Stimulated activated CD4-positive, alpha-beta T cell treated with anti-CD3 and anti-CD28 coated beads, Interleukin-2, amount 100 ng/mL, for 24 hours (primary cell): ENCODE results near the gene EMC8.
"Not testable (repeated sequence)": the region's sequence is repeated elsewhere in the genome, so short reads cannot be mapped to it uniquely, and the experiment has no call there.

Source experiments
- DNase-seq, 2 donors: peaks; one replicate each; pipeline ENCODE4 v3.0.0-alpha.2; 2020

Gene EMC8

DNA sequence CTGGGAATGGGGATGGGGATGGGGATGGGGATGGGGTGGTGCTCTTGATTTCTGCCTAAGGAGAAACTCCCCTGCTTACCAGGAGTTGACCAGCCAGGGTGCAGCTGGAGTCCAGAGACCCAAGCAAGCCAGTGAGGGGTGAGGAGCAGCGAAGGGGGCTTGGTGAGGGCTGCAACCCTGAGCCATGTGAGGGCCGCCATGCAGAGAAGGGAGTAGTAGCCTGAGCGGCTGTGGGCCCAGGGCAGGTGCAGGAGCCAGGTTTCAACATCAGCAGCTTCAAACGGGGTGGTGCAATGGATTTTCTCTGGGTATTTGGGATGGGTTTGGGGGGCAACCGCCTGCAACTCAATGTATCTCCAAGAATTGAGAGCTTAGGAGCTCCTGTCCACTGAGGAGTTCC, 35.4 kb upstream of the EMC8 start:
- DNase-seq = no peak

DNA sequence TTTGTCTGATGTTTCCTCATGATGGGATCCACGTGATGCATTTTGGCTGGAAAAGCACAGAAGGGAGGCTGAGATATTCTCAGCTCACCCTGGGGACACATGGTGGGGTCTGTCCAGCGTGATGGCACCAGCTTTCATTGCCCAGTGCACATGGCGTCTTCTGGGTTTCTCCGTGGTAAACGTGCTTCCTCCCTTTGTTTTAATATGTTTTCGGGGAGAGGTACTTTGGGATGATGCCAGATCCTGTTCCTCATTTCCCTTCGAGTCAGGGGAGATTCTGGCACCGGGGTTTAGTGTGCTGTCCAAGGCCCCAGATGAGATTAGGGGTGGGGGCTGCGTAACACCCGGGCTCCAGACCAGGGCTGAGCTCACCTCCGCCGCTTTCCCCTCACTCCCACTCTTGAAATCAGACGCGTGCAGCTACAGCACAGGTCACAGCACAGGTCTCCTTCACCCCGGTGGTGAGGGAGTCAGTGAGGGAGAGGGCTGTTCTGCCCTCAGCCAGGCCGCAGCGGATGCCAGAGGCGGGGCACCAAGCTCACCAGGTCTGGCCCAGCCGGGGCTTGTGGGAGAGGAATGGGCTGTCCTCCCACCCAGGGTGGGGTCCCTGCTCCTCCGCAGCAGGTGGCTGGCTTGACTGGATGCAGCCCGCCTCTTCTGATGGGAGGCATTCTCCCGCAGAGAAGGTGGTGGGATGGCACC, 34.0 kb upstream of the EMC8 start:
- DNase-seq = no peak

DNA sequence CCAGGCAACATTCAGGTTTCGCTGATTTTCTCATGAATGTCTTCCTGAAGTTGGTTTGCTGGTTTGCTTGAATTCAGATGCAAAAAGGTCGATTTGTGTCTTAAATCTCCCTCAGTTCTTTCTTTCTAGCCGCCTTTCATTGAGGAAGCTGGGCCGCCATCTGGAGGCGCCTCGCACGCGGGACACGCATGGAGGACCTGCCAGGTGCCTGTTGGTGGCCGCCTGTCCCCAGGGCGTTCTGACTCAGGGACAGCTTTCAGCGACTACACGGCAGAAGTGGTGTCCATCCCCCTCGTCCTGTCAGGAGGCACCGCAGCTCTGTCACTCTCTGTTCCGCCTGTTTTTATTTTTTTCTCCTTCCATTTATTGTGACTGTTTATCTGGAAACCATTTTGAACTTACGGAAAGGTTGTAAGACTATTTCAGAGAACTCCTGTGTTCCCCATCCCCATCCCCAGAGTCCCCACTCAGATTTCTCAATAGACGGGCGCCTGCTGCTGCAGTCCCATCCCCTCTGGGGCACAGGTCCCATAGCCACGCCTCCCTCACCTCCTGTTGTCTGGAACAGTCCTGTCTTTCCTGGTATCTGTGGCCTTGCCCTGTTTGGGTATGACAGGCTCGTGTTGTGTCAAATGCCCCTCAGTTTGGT, 33.4 kb upstream of the EMC8 start:
- DNase-seq = no peak

DNA sequence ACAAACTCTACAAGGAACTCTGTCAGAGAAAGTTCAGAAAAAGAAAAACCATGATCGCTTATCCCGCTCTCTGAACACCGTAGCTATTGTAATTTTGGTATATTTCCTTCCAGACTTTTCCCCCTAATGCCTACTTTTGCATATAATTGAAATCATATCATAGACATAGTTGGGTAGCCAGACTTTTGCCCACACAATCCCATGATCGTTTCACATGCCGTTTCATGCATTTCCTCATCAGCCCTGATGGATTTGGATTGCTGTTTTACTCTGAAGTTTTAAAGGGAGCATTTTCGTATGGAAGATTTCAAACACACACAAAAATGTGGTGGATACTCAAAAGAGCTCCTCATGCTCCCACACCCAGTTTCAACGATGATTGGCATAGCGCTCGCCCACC, 31.5 kb upstream of the EMC8 start:
- DNase-seq = no peak

DNA sequence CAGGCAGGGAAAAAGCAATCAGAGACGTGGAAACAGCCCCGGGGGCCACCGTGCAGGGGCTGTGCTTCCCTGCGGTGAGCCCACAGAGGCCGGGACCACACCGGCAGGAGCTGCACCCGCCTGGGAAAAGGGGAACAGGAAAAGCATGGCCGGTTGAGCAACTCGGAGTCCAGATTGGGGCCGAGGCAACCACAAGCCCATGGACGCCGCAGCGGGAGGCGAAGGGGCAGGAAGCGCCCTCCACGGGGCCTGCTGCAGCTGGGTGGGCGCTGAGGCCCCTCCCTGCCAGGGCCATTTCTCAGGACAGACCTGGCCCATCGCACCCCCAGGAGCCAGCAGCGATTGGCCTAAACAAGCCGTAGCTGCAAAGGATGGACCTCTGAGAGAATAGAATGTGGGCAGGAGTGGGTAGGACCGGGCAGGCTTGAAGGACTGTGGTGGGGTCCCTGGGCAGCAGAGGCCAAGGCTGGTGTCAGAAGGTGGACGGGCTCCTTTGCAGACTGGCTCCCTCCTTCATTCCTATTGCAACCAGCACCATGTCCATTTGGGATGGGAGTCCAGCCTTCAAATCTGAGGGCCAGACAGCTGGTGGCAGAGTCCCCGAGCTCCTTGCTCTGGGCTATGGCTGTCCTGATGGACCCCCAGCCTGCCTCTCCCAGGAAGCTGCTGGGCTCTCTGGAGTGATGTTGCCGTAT, 30.6 kb upstream of the EMC8 start:
- DNase-seq = no peak

DNA sequence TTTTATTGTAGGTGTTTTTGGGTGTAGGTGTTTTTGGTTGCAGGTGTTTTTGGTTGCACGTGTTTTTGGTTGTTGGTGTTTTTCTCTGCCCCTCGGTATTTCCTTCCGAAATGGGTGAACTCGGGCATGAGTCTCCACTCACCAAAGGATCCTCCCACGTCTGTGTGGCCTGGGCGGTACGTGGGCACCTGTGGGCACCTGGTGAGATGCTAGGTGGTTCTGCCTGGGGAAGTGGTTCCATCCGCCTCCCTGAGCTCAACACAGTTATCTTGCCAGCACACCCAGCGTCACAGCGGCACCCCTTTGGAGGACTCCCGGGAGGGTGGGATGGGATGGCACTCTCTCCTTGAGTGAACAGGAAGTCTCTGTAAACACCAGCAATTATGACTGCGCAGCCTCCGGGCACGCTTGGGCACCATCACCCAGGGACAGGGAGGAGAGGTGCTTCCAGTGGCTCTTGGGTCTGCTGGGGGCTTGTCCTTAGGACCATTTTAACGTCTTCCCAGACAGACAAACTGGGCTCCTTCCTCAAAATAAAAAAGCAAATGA, 29.9 kb upstream of the EMC8 start:
- no peak for DNase-seq

DNA sequence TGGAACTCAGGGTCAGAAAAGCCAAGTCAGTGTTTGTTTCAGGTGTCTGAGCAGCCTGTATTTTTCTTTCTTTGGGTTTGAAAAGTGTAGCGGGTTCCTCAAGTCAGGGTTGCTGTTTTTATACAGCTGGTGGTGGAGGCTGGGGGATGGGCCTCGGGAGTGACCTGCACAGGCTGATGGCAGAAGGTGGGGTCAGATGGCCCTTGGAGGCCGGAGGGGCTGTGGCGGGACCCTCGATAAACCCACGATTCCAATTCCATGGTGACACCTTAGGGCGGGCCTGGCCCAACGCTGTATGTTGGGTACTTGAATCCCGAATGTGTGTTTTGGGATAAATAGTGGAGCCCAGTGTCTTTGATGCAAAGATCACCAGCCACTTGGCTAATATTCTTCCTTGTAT, 28.8 kb upstream of the EMC8 start:
- no peak for DNase-seq

DNA sequence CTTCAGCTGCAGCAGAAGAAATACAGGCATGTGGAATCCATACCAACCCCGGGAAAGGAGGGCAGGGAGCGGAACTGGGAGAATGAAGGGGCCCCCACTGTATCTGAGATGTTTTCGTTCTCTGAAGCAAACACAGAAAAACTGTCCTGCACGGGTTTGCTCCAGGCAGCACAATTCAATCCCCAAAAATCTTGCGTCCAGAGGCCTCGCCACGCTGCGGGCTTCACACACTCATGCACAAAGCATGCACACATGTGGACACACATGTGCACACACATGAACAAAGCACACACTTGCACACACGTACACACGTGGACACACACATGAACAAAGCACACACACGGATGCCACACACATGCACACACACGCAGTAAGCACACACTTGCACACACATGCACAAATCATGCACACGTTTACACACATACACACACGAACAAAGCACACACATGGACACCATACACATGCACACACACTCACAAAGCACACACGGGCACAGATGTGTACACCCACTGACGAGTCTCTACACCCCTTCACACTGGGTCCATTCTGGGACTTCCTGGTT, 27.4 kb upstream of the EMC8 start:
- no peak for DNase-seq

DNA sequence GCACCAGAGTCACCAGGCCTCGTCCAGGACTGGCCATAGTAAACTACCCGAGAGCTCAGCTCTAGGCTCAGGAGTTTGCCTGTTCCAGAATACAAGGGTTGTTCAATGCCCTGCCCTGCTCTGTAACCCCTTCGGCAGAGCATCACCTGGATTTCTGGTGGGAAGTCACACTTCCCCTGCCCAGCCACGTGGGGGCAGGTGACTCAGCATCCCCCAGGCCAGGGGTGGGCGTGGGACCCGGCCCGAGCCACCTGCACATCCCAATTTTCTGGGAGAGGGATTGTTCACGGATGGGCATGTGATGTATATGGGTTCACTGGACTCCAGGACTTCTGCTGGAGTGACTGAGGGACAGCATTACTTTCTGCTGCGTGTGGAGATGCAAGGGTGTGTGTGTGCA, 26.0 kb upstream of the EMC8 start:
- DNase-seq = no peak

DNA sequence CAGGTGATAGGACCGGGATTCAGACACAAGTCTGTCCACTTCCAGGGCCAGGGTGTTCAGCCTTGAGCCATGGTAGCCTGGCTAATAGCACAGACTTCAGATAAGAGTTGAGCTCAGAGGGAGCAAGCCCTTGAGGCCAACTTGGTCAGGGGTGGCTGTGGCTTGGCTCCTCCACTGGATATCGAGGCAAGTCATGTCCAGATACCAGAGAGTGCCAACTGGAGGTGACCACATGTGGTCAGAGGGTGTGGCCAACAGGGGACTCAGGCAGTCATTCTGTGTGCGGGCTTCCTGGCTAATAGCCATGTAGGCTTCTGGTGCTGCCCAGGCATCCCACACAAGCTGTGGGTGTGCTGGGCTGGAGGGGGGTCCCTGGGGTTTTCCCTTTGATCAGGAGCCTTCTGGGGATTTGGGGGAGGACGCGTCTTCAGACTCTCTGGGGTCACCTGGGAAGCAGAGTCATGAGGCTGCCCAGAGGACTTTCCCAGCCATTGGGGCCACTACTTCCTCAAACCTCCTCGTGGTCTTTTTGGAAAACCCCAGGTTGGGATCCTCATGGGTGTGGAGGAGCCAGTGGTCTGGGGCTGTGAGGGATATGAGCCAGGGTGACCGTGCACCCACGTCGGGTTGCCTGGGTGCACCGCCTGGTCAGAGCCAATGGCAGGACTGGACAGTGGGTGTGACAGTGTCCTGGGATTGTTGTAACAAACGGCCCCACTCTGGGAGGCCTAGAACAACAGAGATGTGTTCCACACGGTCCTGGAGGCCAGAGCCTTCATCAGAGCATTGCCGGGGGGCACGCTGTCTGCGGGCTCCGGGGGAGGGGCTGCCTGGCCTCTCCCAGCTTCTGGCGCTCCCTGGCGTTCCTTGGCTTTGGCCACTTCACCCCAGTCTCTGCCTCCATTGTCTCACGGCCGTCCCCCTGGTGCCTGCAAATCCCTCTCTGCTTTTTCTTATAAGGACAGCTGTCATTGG, 25.1 kb upstream of the EMC8 start:
- DNase-seq = no peak

DNA sequence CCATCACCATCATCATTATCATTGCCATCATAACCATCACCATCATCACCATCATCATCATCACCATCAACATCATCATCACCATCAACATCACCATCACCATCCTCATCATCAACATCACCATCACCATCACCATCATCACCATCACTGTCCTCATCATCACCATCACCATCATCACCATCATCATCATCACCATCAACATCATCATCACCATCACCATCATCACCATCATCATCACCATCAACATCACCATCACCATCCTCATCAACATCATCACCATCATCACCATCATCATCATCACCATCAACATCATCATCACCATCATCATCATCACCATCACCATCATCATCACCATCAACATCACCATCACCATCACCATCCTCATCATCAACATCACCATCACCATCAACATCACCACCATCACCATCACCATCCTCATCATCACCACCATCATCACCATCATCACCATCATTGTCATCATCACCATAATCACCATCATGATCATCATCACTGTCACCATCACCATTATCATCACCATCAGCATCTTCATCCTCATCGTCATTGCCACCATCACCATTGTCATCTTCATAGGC, 24.1 kb upstream of the EMC8 start:
- no peak for DNase-seq

DNA sequence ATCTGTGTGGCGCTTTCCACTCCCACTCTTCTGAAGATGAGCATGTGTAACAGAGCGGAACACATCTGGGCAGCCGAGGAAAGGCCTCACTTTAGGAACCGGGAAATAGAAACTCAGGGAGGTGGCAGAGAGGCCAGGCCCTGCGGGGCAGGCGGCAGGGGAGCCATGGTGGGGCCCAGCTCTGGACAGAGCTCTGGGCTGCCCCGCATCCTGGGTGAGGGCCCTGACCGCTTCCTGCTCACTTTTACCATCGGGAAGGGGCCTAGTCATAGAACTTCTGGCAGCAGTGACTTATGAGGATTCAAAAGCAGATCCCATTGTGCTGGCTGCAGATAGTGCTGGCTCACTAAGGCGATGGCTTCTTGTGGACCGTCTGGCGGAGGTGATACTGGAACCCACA, 22.8 kb upstream of the EMC8 start:
- no peak for DNase-seq

DNA sequence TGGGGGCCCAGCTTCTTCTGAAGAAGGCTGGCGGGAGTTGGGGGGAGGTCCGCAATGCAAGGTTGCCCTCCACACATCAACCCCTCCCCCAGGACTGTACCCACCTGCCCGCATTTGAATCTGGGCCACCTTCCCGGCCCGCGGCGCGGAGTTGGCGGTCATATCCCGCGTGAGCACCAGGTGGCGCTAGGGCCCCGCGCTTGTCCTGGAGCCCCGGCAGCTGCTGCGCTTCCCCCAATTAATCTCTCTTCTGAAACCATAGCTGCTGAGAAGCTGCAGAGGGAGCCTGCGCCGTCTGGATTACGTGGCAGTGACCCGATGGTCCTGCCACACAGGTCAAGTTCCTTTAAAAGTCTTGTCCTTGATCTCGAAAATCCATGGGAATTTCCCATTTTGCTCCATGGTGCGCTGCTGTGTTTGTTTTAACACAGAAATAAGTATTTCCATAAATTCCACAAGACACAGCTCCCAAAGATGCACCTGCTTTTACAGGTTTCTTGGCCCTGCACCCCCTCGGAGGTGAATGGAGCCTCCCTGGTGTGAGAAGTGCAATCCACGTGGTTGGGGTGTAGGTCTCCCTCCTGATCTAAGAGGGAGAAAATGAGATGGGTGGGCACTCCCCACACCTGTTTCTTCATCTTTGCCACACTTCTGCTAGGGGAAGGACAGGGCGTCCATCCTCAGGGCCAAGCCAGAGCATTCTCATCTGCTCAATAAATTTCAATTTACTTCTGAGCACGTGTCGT, 22.2 kb upstream of the EMC8 start:
- peak; percentile 86 to 87 for DNase-seq

DNA sequence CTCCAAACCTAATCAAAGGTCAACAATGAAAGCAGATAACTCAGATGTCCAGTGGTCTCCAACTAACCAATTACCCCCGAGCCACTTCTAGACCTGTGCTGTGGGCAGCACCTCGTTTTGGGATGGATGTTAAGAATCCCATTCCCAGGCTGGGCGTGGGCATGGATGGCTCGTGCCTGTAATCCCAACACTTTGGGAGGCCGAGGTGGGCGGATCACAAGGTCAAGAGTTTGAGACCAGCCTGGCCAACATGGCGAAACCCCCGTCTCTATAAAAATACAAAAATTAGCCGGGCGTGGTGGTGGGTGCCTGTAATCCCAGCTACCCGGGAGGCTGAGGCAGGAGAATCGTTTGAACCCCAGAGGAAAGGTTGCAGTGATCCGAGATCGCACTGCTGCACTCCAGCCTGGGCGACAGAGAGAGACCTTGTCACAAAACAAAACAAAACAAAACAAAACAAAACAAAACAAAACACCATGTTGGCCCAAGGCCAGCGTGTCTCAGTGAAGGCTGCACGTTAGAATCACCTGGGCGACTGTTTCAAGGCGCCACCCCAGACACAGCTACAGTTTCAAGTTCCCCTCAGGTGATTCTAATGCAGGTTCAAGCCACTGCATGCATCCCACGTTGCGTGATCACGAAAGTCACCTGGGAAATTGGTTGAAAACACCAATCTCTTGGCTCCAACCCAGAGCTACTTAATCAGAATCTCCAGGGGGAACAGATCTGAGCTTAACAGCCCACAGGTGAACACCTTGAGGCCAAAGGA, 21.4 kb upstream of the EMC8 start:
- no peak for DNase-seq

DNA sequence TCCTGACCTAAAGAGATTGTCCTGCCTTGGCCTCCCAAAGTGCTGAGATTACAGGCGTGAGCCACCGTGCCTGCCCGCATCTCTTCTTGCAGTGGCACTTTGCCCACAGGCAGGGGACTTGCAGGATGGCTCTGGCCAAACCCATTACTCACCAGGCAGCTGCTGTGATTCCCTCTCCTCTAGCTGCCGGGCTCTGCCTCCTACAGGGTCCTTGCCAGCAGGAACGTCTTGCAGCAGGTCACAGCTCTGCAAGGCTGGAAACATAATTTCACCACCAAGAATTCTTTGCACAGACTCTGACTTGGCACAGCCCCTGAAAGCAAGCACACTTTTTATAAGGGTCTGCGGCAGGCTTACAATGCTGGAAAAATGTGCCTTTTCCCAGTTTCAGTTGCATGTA, 20.4 kb upstream of the EMC8 start:
- no peak for DNase-seq

DNA sequence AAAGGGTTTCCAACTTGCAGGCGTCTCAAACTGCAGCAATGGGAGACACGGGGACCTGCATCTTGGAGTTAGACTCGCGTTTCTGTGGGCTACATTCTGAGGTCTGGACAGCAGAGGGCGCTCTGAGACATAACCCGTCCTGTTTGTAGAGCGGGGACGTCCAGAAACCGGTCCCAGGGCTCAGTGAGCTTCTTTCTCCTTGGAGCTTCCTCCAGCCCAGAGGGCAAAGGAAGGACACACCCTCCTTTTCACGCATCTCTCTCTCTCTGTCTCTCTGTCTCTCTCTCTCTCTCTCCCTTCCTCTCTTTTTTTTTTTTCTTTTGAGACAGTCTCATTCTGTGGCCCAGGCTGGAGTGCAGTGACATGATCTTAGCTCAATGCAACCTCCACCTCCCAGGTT, 19.9 kb upstream of the EMC8 start:
- peak; percentile 91 to 94 for DNase-seq

DNA sequence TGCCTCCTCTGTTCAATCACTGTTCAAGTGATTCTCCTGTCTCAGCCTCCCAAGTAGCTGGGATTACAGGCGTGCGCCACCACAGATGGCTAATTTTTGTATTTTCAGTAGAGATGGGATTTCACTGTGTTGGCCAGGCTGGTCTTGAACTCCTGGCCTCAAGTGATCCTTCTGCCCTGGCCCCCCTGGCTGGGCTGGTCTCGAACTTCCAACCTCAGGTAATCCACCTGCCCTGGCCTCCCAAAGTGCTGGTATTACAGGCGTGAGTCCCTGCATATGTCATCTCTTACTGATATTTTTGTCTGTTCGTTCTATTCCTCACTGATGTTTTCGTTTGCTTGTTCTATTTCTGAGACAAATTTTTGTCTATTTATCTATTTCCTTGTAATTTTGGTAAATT, 17.9 kb upstream of the EMC8 start:
- DNase-seq = not testable (repeated sequence)

DNA sequence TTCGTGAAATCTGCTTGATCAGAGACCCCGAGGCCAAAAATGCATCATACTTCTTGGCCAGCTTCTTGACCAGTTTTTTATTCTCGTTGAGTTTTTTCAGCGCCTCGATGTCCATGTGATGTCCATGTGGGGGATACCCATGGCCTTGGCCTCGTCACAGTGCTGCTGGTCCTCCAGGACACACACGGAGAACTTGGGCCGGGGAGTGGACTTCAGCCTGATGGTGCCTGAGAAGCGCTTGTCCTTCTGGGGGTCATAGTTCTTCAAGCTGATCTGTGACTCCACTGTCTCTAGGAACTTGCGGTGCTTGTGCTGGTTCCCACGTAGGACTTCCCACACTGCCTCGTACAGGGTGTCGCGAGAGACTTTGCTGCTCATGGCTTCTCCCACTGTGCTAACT, 16.8 kb upstream of the EMC8 start:
- DNase-seq = no peak

DNA sequence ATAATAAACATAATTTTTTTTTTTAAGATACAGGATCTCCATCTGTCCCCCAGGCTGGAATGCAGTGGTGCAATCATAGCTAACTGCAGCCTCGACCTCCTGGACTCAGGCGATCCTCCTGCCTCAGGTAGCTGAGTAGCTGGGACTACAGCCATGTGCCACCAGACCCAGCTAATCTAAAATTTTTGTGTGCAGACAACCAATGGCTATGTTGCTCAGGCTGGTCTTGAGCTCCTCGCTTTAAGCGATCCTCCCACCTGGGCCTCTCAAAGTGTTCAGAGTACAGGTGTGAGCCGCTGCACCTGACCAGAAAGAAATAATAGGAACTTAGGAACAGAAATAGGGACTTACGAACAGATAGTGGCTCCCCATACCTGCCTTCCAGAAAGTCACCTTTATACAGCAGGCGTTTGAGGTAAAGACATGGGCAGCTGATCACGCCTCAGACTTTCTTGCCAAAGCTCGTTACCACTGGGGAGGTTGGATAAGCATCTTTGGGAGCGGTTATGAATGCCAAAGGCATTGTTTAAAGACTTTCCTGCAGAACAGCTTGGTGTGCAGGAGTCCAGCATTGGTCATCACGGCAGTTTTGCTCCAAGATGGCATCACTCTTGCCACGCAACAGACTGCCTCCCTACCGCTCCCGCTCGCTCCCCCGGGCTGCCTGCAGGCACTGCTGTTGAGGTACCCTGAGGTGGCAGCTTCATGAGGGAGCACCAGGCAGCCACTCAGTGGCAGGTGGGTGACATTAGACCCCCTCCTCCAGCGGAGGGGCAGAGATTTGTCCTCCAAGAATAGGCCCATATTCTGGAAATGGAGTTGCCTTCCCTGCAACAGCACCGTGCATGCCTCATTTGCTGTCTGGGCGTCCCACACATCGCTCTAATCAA, 13.7 kb upstream of the EMC8 start:
- DNase-seq = no peak
